GM10266 (cell line): ENCODE data around the gene B3GNT5.

Source experiments
- DNase-seq: peaks from one replicate; pipeline ENCODE4 v3.0.0; 2012; ENCODE audit errors: extremely low spot score
- TF ChIP-seq, protein P1 (sequence below): IDR thresholded peaks from 2 replicates; pipeline ENCODE4 v1.5.1; 2012; ENCODE audit warnings: mild to moderate bottlenecking, low read depth; ENCODE audit not compliant: control insufficient read depth, insufficient read depth; ENCODE audit errors: missing control alignments

B3GNT5 gene

DNA sequence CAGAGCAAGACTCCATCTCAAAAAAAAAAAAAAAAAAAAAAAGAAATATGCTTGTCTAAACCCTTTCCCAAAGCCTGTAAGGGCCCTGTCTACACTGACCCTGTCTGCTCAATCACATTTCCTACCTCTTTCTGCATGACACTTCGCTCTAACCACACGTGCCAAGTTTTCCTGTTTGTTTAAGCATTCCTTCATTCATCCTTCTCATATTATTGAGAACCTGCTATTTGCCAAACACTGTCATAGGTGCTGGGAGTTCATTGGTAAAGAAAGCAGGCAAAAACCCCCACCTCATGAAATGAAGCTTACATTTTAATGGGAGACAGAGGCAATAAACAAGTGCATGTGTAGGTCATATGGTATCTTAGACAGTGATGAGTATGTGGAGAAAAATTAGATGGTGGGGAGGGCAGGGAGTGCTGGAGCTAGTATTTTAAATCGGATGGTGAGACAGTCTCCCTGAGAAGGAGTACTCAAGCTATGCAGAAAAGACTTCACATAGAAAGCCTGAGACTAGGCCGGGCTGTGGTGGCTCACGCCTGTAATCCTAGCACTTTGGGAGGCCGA, 48.0 kb downstream of the B3GNT5 start:
- DNase-seq: no peak
- TF ChIP-seq, protein P1, sequence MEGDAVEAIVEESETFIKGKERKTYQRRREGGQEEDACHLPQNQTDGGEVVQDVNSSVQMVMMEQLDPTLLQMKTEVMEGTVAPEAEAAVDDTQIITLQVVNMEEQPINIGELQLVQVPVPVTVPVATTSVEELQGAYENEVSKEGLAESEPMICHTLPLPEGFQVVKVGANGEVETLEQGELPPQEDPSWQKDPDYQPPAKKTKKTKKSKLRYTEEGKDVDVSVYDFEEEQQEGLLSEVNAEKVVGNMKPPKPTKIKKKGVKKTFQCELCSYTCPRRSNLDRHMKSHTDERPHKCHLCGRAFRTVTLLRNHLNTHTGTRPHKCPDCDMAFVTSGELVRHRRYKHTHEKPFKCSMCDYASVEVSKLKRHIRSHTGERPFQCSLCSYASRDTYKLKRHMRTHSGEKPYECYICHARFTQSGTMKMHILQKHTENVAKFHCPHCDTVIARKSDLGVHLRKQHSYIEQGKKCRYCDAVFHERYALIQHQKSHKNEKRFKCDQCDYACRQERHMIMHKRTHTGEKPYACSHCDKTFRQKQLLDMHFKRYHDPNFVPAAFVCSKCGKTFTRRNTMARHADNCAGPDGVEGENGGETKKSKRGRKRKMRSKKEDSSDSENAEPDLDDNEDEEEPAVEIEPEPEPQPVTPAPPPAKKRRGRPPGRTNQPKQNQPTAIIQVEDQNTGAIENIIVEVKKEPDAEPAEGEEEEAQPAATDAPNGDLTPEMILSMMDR: no peak

DNA sequence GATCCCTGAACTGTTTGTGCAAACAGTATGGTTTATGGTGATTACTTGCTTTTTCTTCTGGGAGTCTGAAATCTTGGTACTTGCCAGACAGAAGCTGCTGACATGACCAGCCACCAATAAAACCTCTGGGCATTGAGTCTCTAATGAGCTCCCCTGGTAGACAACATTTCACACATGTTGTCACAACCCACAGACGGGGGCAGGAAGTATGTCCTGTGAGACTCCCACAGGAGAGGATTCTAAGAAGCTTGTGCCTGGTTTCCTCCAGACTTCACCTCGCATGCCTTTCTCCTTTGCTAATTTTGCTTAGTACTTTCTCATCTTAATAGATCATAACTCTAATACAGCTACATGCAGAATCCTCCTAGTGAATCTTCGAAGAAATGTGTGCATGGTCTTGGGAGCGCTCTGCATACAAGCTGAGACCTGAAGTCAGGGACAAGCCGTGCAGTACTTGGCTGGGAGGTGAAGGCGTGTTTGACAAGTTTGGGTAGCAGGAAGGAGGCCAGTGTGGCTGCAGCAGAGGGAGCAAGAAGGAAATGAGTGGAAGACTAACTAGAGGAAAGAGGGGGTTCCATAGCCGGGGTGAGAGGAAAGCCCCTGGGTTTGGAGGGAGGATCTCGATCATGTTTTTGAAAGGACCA, 49.0 kb downstream of the B3GNT5 start:
- TF ChIP-seq, protein P1: no peak

DNA sequence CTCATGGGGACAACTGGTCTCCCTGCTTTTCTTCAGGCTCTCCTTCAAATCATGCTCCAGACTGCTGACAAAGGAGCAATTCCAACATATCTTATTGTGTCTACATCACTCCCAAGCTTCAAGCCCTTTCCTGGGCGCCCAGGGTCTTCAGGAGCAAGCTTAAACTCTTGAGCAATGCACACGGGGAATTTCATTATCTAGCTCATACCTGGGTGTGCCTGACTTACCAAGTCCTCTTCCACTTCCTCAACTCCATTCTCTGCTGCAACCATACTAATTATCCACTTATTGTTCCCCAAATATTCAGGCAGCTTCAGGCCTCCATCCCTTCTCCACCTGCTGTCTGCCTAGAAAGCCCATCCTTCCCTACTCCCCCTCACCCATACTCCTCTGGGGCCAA, 50.6 kb downstream of the B3GNT5 start:
- TF ChIP-seq, protein P1: no peak
- DNase-seq: no peak

More for the DNA sequence above, 49.0 kb downstream of the B3GNT5 start:
- no peak for DNase-seq

DNA sequence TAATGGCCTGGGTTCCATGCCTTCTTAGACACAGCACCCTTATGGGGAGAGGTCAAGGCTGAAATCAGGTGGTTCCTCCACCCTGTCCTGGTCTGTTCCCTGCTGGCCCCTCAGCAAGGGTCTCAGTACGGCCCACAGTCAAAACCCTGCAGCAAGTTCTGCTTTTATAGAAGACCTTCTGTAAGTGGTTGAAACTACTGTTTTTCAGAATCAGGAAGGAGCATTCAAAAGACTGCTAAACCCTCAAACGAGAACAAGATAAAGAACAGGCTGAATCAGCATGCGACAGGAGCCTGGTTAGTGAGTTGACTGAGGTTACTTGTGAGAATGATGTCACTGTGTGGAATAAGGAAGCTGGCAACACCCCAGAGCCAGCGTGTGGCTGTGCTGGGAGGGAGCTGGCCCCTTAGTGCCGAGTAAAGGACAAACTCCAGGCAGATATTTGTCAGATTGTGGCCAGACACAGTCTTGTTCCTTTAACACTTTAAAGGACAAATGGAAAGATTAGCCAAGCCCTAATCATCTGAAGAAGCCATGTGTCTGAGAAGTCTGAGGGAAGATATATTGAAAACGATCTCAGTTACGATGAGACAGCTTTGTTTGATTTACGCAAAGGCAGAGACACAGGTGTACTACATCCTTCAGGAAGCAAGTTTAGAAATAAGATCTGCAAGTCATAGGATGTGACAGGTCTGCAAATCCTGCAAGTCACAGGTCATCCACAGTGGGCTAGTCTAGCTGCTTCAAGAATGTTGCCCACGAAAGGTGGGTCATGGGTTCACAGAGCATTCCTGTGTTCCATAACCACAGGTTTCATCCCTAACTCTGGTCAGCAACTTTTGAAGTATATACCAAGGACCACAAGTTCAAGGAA, 54.0 kb downstream of the B3GNT5 start:
- DNase-seq: peak; percentile 52
- TF ChIP-seq, protein P1: no peak

DNA sequence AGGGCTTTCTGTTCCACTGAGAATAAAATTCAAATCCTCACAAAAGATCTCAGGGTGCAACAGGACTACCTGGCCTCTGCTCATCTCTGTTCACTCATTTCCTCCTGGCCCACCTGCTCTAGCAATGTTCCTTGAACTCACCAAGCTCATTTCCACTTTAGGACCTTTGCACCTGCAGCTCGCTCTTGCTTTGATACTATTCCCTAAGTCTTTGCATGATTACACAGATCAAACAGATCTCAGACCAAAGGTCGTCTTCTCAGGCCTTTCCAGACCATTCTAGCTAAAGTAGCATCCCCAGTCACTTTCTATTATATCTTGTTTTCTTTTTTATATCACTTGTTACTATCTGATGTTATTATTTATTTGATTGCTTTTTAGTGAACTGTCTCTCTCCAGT, 54.7 kb downstream of the B3GNT5 start:
- DNase-seq: no peak
- TF ChIP-seq, protein P1: no peak

DNA sequence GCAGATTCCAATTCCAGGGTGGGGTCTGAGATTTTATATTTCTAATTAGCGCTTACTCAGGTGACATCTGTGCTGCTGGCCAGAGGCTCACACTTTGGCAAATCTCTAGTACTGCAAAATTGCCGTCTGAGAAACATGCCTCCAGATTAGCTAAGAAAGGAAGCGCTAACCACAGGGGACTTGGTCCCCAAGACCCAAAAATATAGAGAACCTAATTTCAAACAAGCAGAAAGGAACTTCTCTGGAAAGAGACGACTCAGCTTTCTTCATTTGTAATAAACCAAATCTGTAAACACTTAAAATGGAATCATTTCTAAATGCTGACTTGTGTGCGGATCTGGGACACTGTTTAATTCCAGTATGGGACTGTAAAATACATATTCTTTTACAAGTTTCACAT, 55.7 kb downstream of the B3GNT5 start:
- TF ChIP-seq, protein P1: no peak
- no peak for DNase-seq
